Nephron (organoid): Measurements from ENCODE around the gene SNX17.

ENCODE experiments used
- H3K27ac Mint-ChIP-seq, 3 experiments: 2 replicates each; pipeline ENCODE4 v1.8.0; 2020; ENCODE audit warnings: mixed read lengths in 3 of 3, mild to moderate bottlenecking in 2 of 3, moderate library complexity in 1 of 3
- H3K27me3 Mint-ChIP-seq: 2 replicates; pipeline ENCODE4 v1.8.0; 2021; ENCODE audit warnings: low read depth, mild to moderate bottlenecking, moderate library complexity, mixed read lengths
- H3K36me3 Mint-ChIP-seq: 2 replicates; pipeline ENCODE4 v1.8.0; 2020; ENCODE audit warnings: low read depth, mixed read lengths
- H3K4me1 Mint-ChIP-seq: 2 replicates; pipeline ENCODE4 v1.8.0; 2020; ENCODE audit warnings: mixed read lengths
- H3K4me3 Mint-ChIP-seq, 3 experiments: 2 replicates each; pipeline ENCODE4 v1.8.0; 2020; ENCODE audit warnings: mild to moderate bottlenecking in 3 of 3, mixed read lengths in 3 of 3, moderate library complexity in 2 of 3
- H3K9me3 Mint-ChIP-seq: 2 replicates; pipeline ENCODE4 v1.8.0; 2020; ENCODE audit warnings: mixed read lengths
- TF ChIP-seq, protein P1 (sequence below), 3 experiments: fragments of 200-600 bp; sonication (generic); IDR thresholded peaks; one replicate each; pipeline ENCODE4 v1.5.0; 2021; ENCODE audit warnings: antibody characterized with exemption in 3 of 3; ENCODE audit not compliant: unreplicated experiment in 3 of 3

The SNX17 gene

DNA sequence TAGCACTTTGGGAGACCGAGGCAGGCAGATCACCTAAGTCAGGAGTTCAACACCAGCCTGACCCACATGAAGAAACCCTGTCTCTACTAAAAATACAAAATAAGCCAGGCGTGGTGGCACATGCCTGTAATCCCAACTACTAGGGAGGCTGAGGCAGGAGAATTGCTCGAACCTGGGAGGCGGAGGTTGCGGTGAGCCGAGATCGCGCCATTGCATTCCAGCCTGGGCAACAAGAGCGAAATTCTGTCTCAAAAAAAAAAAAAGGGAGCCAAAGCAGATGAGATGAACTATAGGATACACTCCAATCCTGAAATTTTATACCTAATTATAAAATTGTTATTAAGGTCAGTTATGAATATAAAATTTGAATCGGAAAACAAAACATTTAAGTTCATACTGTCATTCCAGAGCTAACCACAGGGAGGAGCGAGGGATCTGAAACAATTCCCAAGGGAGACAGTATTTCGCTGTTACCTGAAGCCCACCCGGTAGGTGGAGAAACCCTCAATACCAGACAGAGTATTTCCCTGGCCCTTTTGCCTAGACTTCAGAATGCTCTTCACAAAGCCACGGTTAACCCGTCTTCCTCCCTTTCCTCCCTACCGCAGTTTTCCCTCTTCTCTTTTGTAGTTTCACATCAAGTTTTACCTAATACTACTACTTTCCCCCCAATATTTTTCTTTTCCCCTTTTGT is 37.5 kb downstream of the SNX17 start:
- H3K4me3 Mint-ChIP-seq = peak overlapping the region; percentile 88 to 94 (median 92)
- TF ChIP-seq, protein P1, sequence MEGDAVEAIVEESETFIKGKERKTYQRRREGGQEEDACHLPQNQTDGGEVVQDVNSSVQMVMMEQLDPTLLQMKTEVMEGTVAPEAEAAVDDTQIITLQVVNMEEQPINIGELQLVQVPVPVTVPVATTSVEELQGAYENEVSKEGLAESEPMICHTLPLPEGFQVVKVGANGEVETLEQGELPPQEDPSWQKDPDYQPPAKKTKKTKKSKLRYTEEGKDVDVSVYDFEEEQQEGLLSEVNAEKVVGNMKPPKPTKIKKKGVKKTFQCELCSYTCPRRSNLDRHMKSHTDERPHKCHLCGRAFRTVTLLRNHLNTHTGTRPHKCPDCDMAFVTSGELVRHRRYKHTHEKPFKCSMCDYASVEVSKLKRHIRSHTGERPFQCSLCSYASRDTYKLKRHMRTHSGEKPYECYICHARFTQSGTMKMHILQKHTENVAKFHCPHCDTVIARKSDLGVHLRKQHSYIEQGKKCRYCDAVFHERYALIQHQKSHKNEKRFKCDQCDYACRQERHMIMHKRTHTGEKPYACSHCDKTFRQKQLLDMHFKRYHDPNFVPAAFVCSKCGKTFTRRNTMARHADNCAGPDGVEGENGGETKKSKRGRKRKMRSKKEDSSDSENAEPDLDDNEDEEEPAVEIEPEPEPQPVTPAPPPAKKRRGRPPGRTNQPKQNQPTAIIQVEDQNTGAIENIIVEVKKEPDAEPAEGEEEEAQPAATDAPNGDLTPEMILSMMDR (IDR thresholded peaks at IDR 0.05; ENCODE audit: unreplicated experiment in 3 of 3) = peak; percentile 61 to 69 (median 66)
- H3K27ac Mint-ChIP-seq = peak overlapping the region; percentile 78 to 84 (median 80)
- peaks cover 23% of the 10 kb centered on the region for H3K4me1 Mint-ChIP-seq
- H3K36me3 Mint-ChIP-seq = peaks cover 8% of the 10 kb centered on the region
- H3K27me3 Mint-ChIP-seq = no peaks in the 10 kb centered on the region
- no peaks in the 10 kb centered on the region for H3K9me3 Mint-ChIP-seq

DNA sequence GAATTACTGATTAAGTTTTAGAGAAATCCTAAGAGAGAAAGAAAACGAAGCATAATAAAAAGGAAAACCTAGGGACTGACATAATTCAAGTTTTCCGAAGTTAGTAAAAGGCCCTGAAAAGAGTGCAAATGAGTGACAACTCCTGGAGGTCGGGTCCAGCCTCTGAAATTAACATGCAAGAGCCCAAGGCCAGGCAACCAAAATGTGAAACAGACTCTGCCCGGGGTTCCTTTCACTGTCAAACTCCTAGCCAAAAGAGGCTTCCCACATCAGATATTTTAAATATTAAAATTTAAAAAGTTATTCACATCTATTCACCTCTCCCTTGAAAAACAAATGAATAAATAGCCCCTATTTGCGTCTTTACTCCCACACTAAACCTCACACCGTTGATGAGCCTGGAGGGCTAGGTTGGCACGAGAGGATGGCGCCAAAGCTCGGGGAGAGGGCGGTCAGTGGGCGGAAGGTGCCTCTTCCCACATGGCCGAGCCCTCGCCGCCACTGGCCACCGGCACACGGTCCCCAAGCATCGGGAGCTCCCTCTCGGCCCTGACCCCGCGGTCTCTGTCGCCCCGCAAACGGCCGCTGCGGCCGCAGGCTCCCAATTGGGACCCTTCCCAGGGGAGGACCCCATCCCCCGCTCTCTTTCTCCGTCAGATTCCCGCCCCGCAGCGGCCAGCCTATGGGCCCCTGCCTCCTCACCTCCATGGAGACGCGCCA is 38.3 kb downstream of the SNX17 start:
- Mint-ChIP-seq H3K36me3 (peaks cover 8% of the 10 kb centered on the region), H3K27ac (peak overlapping the region; percentile 78 to 84 (median 80)), H3K27me3 (no peaks in the 10 kb centered on the region), H3K4me1 (peaks cover 23% of the 10 kb centered on the region), H3K4me3 (peak overlapping the region; percentile 88 to 94 (median 92)), H3K9me3 (no peaks in the 10 kb centered on the region)
- TF ChIP-seq, protein P1 (IDR thresholded peaks at IDR 0.05; ENCODE audit: unreplicated experiment in 3 of 3) = no peak

- Mint-ChIP-seq H3K36me3 (peaks cover 8% of the 10 kb centered on the region), H3K4me3 (peak within 1 kb of the TSS; percentile 88 to 97 (median 94)), H3K9me3 (no peaks in the 10 kb centered on the region), H3K27ac (peak within 1 kb of the TSS; percentile 92 to 97 (median 96)), H3K4me1 (peaks cover 23% of the 10 kb centered on the region), H3K27me3 (no peaks in the 10 kb centered on the region)
- TF ChIP-seq, protein P1 (IDR thresholded peaks at IDR 0.05; ENCODE audit: unreplicated experiment in 3 of 3) = no peak
Observed at GRCh38 chr2:27409321-27410073, 39.1 kb downstream of the SNX17 start, which contains the start of gene PPM1G. Gene PPM1G (minus strand): TSS chr2:27409591. CDS start chr2:27409422, 169 bp downstream.

GRCh38 chr2:27412419-27413152 is 42.2 kb downstream of the SNX17 start:
- Mint-ChIP-seq H3K4me3 (peak overlapping the region; percentile 31 to 52 (median 31)), H3K36me3 (no peaks in the 10 kb centered on the region), H3K9me3 (no peaks in the 10 kb centered on the region), H3K27ac (peak overlapping the region in 2 of 3 experiments; percentile 16 to 48), H3K27me3 (peaks cover 3% of the 10 kb centered on the region), H3K4me1 (peaks cover 18% of the 10 kb centered on the region)
- TF ChIP-seq, protein P1 (IDR thresholded peaks at IDR 0.05; ENCODE audit: unreplicated experiment in 3 of 3) = no peak

DNA sequence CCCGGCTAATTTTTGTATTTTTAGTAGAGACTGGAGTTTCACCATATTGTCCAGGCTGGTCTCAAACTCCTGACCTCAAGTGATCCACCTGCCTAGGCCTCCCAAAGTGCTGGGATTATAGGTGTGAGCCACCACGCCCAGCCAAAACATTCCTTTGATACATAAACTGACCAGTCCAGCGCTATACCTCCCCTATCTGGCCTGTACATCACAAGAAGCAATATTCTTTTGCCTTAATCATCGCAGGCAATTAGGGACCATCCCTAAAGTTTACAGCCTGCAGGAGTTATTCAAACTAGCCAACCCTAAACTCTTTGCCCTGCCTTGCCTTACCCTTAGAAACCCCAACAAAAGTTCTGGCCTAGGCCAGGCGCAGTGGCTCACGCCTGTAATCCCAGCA is 45.7 kb downstream of the SNX17 start:
- H3K27me3 Mint-ChIP-seq = peaks cover 3% of the 10 kb centered on the region
- H3K4me1 Mint-ChIP-seq = peaks cover 4% of the 10 kb centered on the region
- H3K27ac Mint-ChIP-seq = no peak overlapping the region

More for the DNA sequence above, 45.7 kb downstream of the SNX17 start:
- TF ChIP-seq, protein P1 (IDR thresholded peaks at IDR 0.05; ENCODE audit: unreplicated experiment in 3 of 3) = no peak
- Mint-ChIP-seq H3K4me3 (no peak overlapping the region), H3K9me3 (no peaks in the 10 kb centered on the region), H3K36me3 (no peaks in the 10 kb centered on the region)
